ENCODE data around the gene TPRG1. TPM values are rescaled to one million over a fixed set of nuclear protein-coding genes. Genes with fewer than 3 reads are reported as not detected.

The TPRG1 gene, protein sequence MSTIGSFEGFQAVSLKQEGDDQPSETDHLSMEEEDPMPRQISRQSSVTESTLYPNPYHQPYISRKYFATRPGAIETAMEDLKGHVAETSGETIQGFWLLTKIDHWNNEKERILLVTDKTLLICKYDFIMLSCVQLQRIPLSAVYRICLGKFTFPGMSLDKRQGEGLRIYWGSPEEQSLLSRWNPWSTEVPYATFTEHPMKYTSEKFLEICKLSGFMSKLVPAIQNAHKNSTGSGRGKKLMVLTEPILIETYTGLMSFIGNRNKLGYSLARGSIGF
- 1 to 10 TPM; 1.3 to 3.0 (median 2.5) TPM for total RNA-seq

DNA sequence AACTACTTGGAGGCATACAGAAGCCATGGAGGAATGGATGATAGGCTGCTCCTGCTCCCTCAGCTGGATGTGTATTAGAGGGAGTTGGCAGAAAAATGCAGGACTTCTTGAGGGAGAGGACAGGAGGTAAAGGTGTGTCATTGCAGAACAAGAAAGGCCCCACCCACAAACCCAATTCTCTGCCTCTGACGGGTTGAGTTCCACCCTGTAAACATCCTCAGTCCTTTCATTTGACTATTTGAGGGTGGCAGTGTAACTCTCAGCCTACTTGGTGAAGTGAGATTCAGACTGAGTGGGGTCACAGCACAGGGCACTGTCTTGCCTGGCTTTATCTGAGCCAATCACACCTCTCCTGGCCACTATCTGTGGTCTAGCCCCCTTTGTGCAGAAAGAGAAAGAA lies at the start of gene TPRG1:
TPRG1 (plus strand) TSS at position 265 of the 400 bp plus-strand sequence. CDS start 35,414 bp downstream, outside the sequence.
- TF ChIP-seq, protein P1, sequence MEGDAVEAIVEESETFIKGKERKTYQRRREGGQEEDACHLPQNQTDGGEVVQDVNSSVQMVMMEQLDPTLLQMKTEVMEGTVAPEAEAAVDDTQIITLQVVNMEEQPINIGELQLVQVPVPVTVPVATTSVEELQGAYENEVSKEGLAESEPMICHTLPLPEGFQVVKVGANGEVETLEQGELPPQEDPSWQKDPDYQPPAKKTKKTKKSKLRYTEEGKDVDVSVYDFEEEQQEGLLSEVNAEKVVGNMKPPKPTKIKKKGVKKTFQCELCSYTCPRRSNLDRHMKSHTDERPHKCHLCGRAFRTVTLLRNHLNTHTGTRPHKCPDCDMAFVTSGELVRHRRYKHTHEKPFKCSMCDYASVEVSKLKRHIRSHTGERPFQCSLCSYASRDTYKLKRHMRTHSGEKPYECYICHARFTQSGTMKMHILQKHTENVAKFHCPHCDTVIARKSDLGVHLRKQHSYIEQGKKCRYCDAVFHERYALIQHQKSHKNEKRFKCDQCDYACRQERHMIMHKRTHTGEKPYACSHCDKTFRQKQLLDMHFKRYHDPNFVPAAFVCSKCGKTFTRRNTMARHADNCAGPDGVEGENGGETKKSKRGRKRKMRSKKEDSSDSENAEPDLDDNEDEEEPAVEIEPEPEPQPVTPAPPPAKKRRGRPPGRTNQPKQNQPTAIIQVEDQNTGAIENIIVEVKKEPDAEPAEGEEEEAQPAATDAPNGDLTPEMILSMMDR (IDR thresholded peaks at IDR 0.05) = no peak
- TF ChIP-seq POLR2AphosphoS5 (IDR thresholded peaks at IDR 0.05) = no peak
- no peak for TF ChIP-seq EP300 (IDR thresholded peaks at IDR 0.05)
- no peak for TF ChIP-seq POLR2A (IDR thresholded peaks at IDR 0.05)
- no peaks in the 10 kb centered on the region for H3K36me3 ChIP-seq
- no peaks in the 10 kb centered on the region for H3K4me1 ChIP-seq
- ATAC-seq = no peak
- no peak within 1 kb of the TSS for H3K4me3 ChIP-seq
- no peaks in the 10 kb centered on the region for H3K27me3 ChIP-seq
- H3K9me3 ChIP-seq = no peaks in the 10 kb centered on the region
- 86% methylated on average over 1 of the region's 1 CpG; no CpG with 5 or more reads in 1 of the 2 donors for WGBS, 2 donors (ENCODE audit: low coverage in 1 of 2)
- H3K27ac ChIP-seq = no peak within 1 kb of the TSS

GRCh38 chr3:189122110-189122509 lies 49.7 kb upstream of the TPRG1 start:
- H3K4me1 ChIP-seq = peaks cover 5 to 19% (median 10%) of the 10 kb centered on the region in 3 donors
- no peak for TF ChIP-seq EP300 (IDR thresholded peaks at IDR 0.05)
- no peak for TF ChIP-seq POLR2A (IDR thresholded peaks at IDR 0.05)
- TF ChIP-seq, protein P1 (IDR thresholded peaks at IDR 0.05) = no peak
- no peak for TF ChIP-seq POLR2AphosphoS5 (IDR thresholded peaks at IDR 0.05)
- H3K4me3 ChIP-seq = no peak overlapping the region
- 31% methylated on average over 2 of the region's 2 CpGs for WGBS, 2 donors (ENCODE audit: low coverage in 1 of 2)
- ATAC-seq = peak; percentile 67
- no peaks in the 10 kb centered on the region for H3K36me3 ChIP-seq
- H3K9me3 ChIP-seq = no peaks in the 10 kb centered on the region
- H3K27me3 ChIP-seq = no peaks in the 10 kb centered on the region
- H3K27ac ChIP-seq = peak overlapping the region; percentile 23 to 63 (median 55)

- TF ChIP-seq POLR2AphosphoS5 (IDR thresholded peaks at IDR 0.05) (no peak), POLR2A (IDR thresholded peaks at IDR 0.05) (no peak), EP300 (IDR thresholded peaks at IDR 0.05) (no peak)
- TF ChIP-seq, protein P1 (IDR thresholded peaks at IDR 0.05) = no peak
Measured at GRCh38 chr3:189122526-189123205, 49.1 kb upstream of the TPRG1 start.

DNA sequence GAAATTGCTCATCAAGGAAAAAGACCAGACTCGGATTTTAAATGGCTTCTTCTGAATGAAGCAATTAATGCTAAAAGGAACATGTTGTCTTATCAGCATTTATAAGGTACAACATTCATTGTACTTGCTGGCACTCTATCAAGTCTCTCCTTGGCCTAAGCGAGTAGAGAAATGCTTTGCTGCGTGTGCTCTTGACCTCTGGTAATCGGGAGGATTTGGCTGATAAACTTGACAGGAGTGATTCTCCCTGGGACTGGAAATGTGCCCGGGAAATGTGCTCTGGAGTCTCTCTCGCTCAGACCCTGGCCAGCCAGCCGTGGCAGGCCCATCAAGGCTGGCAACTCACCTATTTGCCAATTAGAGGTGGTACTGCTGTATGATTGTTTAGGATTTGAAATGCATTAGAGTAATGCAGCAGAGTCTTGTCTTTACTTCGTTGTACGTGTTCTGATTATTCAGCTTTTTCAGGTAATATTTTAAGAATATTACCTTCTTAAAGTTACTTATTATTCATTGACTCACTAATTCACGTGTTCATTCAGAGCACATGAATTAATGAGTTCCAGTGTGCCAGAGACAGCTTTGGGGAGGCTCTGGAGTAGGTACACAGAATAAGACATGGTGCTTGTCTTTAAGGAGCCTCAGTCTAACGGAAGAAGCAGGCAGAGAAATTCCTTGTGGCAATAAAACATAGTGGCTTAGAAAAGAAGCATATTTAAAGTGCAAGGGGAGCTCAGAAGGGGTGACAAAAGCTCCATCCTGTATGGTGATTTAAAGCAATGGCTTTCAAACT lies 48.0 kb upstream of the TPRG1 start:
- H3K9me3 ChIP-seq = no peaks in the 10 kb centered on the region
- no peak overlapping the region for H3K4me3 ChIP-seq
- TF ChIP-seq POLR2A (IDR thresholded peaks at IDR 0.05) = no peak
- no peak for TF ChIP-seq EP300 (IDR thresholded peaks at IDR 0.05)
- TF ChIP-seq POLR2AphosphoS5 (IDR thresholded peaks at IDR 0.05) = peak; percentile 15
- TF ChIP-seq, protein P1 (IDR thresholded peaks at IDR 0.05) = no peak
- H3K36me3 ChIP-seq = no peaks in the 10 kb centered on the region
- 15 to 28% methylated on average over 9 to 10 of the region's 11 CpGs for WGBS, 2 donors (ENCODE audit: low coverage in 1 of 2)
- ATAC-seq = peak; percentile 15
- peak overlapping the region in 3 of 4 donors; percentile 5 to 60 (median 50) for H3K27ac ChIP-seq
- peaks cover 5 to 19% (median 10%) of the 10 kb centered on the region in 3 donors for H3K4me1 ChIP-seq
- no peaks in the 10 kb centered on the region for H3K27me3 ChIP-seq

More at GRCh38 chr3:189122526-189123205, 49.1 kb upstream of the TPRG1 start:
- 35 to 60% methylated on average over 5 of the region's 5 CpGs for WGBS, 2 donors (ENCODE audit: low coverage in 1 of 2)
- Histone ChIP-seq H3K36me3 (no peaks in the 10 kb centered on the region), H3K9me3 (no peaks in the 10 kb centered on the region), H3K27me3 (no peaks in the 10 kb centered on the region), H3K27ac (peak overlapping the region in 3 of 4 donors; percentile 50 to 63 (median 60)), H3K4me1 (peaks cover 5 to 19% (median 10%) of the 10 kb centered on the region in 3 donors), H3K4me3 (no peak overlapping the region)
- ATAC-seq = peak; percentile 64

Data from gastroesophageal sphincter (tissue), 4 donors.